ENCODE data around the gene ABCD3.

DNA sequence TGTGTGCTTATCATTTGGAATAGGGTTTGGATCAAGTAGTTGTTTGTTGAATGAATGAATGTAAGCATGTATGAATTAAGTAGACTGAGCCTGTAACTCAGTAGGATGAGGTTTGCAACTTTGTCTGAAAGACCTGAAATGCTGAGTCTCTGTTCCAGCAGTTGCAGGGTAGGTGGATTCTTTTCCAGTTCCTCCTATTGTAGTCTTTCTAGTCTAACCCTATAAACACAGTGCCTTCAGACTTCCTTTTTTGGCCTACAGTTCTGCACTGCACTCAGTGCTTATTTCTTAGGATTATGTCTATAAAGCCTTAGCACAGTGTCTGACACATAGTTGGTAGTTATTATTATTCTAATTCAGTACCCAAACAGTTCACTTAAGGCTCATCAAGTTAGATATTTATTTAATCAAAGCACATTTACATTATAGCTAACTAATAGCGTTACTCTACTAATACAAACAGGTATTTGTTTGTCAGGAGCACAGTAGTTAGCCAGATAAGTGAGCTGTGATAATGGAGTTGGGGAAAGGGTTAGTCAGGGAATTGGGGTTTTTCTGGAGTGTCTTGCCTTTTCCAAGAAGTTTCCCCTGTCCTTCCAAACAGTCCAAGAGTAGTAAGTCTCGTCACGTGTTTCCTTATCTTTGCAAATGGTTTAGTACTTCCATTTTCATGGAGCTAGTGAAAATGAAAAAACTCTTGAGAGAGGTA, 45.0 kb downstream of the ABCD3 start:
- TF ChIP-seq POLR2A (IDR thresholded peaks at IDR 0.05; ENCODE audit: low read depth, low read length) (no peak), TAF1 (IDR thresholded peaks at IDR 0.05; ENCODE audit: borderline replicate concordance, low read depth, low read length) (no peak), POLR2AphosphoS5 (IDR thresholded peaks at IDR 0.05; ENCODE audit: low read depth, low read length) (no peak)

Data from GM12892 (cell line).